Endometrial microvascular endothelial cells (primary cell): ENCODE measurements around the gene NECTIN3. TPM values are rescaled to one million over a fixed set of nuclear protein-coding genes. Genes with fewer than 3 reads are reported as not detected.

Experiments used
- in situ Hi-C: cut with HindIII; loops from 2 replicates; pipeline ENCODE4 v1.10.0; 2017; ENCODE audit warnings: low sequenced_read_pairs, low pct_unique_long_range_greater_than_20kb; ENCODE audit errors: inconsistent ontology term
- total RNA-seq: library from RNA; depleted of rRNA; stranded (reverse); fragments of >200 nt; gene quantifications from one replicate; pipeline ENCODE4 v1.2.3, GENCODE V29; 2015; ENCODE audit errors: inconsistent ontology term

NECTIN3 gene
- total RNA-seq, 1 donor from 2014 or later: 62.8 TPM

DNA sequence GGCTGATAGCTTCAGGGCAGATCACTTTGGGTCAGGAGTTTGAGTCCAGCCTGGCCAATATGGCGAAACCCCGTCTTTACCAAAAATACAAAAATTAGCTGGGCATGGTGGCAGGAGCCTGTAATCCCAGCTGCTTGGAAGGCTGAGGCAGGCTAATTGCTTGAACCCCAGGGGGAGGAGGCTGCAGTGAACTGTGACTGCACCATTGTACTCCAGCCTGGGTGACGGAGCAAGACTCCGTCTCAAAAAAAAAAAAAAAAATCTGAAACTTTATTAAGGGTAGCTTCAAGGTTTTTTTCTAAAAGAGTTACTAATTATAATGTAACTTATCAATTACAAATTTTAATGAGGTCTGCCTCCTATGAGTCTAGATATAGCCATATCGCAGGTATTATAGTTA is 5.1 kb downstream of the NECTIN3 start:
- in situ Hi-C loops: no loop called here

GRCh38 chr3:111077369-111077768 is 5.8 kb downstream of the NECTIN3 start:
- in situ Hi-C loops: no loop called here

DNA sequence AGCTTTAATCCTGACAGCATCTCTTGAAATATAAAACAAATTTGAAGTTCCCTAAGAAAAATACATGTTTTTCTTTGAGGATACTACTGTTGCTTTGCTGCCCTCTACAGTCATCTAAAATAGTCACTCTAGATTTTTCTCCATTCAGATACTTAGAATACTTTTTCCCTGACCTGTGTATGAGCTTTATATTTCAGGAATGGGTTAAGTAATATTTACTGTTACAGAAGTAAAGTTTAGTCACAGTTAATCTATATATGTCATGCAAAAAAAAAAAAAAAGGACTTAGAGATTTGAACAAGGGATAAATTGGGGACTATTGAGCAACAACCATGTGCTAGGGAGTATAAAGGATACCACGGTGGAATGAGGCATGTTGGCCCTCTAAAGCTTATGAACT is 8.8 kb downstream of the NECTIN3 start:
- in situ Hi-C loops: no loop called here

- in situ Hi-C loops: no loop called here
Measured at GRCh38 chr3:111081008-111081545, 9.5 kb downstream of the NECTIN3 start.

GRCh38 chr3:111084911-111085310 is 13.3 kb downstream of the NECTIN3 start:
- in situ Hi-C loops: no loop called here

- in situ Hi-C loops: no loop called here
Measured at GRCh38 chr3:111087924-111088469, 16.4 kb downstream of the NECTIN3 start.

GRCh38 chr3:111096487-111097209 is 25.0 kb downstream of the NECTIN3 start:
- in situ Hi-C loops: no loop called here

- in situ Hi-C loops: no loop called here
Measured at GRCh38 chr3:111103807-111104206, 32.2 kb downstream of the NECTIN3 start.

DNA sequence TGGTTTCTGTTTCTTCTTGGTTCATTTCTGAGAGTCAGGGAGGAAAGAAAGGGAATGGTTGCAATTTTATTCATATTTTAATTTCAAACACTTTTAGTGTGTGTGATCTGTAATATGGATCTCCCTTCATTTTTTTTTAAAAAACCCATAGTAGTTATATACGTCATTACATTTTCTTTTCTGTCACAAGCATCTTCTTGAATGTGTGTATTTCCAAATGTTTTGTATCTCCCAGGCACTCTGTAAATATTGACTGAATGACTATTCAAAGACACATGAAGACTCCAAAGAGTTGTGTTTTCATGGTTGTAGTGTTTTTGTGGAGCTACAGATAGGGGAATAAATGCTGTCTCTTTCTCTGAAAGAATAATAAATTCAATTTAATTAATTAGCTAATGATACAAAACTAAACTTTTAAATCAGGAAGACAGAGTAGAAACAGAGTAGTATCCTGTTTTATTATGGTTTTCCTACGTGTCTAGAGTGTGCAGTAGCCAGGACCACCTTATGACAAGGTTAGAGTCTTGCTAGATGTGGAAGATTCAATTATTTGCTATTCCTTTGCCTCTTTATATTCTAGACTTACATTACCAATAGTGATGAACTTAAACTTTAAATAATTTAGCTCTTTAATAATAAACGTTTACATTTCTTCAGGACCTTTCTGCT is 35.5 kb downstream of the NECTIN3 start:
- in situ Hi-C loops: no loop called here

DNA sequence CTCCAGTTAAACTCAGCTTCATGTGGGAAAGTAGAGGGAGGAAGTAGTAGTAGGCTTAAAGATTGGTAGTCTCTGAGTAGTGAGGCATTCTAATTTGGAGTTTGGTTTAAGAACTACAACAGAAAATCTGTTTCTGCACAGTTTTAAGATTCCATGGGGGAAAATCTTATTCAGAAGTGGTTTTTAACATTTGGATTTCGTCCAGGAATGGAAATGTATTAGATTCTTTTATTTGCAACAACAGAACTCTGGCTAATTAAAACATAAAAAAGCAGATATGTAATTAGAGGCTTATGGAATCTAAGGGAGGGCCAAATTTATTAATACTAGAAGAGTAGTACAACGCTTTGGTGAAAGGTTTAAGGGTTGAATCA is 36.0 kb downstream of the NECTIN3 start:
- in situ Hi-C loops: no loop called here

DNA sequence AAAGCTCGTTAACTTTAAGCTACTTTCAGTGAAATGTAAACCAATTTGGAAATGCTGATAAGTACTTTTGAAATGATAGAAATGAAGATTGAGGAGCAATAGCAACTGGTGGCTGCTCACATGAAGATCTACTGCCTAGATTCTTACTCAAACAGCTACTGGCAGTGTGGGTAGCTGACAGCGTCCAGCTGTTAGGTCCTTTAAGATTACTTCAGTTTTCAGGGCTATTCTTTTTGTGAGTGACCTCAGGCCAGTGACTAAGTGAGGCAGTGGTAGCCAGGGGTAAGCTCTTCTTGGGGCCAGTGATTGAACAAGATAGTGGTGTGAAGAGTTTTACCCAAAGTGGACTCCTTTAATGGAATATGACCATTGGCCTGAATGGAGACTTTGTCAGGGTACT is 41.3 kb downstream of the NECTIN3 start:
- in situ Hi-C loops: no loop called here

DNA sequence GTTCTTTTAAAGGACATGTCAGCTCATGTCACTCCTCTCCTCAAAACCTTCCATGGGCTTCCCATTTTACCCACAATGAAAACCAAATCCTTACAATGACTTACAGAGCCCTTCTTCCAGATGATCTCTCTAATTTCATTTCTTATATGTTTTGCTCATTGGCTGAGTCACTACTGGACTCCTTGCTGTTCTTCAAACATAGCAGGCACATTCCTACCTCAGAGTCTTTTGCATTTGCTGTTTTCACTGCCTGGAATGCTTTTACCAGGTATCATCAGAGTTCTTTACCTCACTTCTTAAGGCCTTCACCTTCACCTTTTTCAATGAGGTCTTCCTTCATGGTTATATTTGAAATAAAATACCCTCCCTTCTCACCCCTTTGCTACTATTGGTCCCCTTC is 57.3 kb downstream of the NECTIN3 start:
- in situ Hi-C loops: no loop called here

DNA sequence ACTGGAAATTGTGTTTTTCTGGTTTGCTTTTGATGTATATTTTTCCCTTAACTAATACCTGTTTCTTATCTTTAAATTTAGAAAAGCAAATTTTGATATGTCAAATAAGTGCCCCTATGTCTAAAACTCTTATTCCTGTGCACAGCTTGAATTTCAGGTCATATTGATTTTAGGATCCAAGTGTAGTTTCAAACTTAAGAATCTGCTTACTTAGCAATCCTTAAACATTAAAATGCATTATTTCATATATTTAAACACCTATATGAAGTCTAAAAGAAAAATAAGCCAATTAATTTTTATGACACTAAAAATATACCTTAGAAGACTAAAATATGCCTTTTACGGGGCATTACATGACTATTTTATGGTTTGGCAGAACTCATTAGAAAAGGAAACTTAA is 59.2 kb downstream of the NECTIN3 start:
- in situ Hi-C loops: no loop called here

GRCh38 chr3:111134302-111134701 is 62.7 kb downstream of the NECTIN3 start:
- in situ Hi-C loops: no loop called here

DNA sequence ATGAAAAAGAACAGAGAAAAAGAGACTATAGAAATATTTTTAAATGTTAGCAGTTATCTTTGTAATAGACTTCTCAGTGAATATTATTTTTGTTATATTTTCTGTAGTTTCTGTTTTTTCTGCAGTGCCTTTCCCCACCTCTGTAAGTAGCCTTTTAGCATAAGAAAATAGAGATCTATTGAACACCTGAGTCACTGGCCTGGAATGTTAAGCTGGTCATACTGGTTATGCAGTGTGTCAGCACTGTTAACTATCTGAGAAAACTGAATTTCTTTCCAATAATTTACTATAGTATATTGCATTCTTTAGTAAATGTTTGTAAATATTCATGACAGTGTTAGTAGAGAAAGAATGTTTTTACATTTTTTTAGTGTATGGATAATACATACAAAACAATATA is 79.8 kb downstream of the NECTIN3 start:
- in situ Hi-C loops: no loop called here

DNA sequence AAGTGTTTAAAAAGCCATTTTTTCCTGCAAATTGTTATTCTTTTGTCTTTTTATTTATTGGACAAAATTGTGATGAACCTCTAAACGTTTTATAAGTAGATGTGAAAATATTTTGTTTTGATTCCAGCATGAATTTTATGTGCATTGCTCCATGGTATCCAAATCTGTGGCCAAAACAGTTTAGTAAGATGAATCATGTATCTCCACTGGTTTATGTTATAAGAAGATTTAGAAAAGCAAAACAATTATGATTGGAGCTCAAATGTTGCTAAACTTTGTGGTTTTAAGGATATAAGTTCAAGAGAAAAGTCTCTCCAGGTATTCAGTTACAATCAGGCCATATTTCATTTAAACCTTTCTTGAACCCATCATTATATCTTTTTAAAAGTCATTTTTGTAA is 80.9 kb downstream of the NECTIN3 start:
- in situ Hi-C loops: no loop called here

GRCh38 chr3:111156517-111156916 is 84.9 kb downstream of the NECTIN3 start:
- in situ Hi-C loops: no loop called here

- in situ Hi-C loops: no loop called here
Measured at GRCh38 chr3:111159391-111159790, 87.8 kb downstream of the NECTIN3 start.

DNA sequence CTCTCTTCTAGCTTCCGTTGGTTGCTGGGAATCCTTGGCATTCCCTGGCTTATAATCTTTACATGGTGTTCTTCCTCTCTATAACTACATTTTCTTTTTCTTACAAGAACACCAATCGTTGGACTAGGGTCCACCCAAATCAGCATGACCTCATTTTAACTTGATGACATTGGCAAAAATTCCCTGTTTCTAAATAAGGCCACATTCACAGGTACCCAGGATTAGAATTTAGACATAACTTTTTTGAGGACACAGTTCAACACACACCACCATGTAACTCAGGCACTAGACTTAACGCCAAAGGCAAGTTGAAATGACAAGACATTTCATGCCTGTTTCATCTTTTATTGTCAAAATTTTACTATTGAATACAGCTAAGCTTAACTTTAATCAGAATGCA is 93.0 kb downstream of the NECTIN3 start:
- in situ Hi-C loops: no loop called here

DNA sequence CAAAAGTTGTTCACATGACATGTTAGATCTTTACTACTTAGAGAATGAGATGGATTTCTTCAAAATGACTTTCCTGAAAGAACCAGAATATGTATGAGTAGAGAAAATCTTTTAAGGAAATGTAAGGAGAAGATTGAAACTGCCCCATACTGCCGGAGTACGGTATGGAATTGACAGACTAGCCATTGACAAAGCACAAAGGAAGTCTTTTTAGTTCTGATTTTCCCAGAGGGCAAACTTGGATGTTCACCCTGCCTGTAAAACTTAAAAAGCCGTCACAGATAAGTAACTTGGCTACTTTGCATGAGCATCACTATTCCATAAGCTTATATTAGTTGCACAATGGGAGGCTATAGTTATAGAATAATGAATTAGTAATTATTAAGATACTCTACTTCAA is 93.8 kb downstream of the NECTIN3 start:
- in situ Hi-C loops: no loop called here
